GM06990 (cell line): ENCODE data around the gene CDH4.

Experiments used
- DNase-seq: peaks from one replicate; pipeline ENCODE4 v3.0.0-alpha.2; 2011; ENCODE audit not compliant: insufficient read length; ENCODE audit errors: extremely low read depth
- H3K27me3 ChIP-seq: replicated peaks from 2 replicates; pipeline ENCODE4 v1.6.0; 2011; ENCODE audit warnings: low read length; ENCODE audit not compliant: control insufficient read depth, insufficient read depth
- H3K36me3 ChIP-seq: 2 replicates; pipeline ENCODE4 v1.5.1; 2011; ENCODE audit warnings: low read length; ENCODE audit not compliant: control insufficient read depth, insufficient read depth
- H3K4me3 ChIP-seq: replicated peaks from 2 replicates; pipeline ENCODE4 v1.5.1; 2011; ENCODE audit warnings: low read depth, mild to moderate bottlenecking, control low read depth, low read length
- TF ChIP-seq, protein P1 (sequence below): IDR thresholded peaks from 2 replicates; pipeline ENCODE4 v1.5.1; 2011; ENCODE audit warnings: low read length, control low read depth, mild to moderate bottlenecking, inconsistent platforms; ENCODE audit not compliant: insufficient read depth, poor library complexity, severe bottlenecking

CDH4 gene

DNA sequence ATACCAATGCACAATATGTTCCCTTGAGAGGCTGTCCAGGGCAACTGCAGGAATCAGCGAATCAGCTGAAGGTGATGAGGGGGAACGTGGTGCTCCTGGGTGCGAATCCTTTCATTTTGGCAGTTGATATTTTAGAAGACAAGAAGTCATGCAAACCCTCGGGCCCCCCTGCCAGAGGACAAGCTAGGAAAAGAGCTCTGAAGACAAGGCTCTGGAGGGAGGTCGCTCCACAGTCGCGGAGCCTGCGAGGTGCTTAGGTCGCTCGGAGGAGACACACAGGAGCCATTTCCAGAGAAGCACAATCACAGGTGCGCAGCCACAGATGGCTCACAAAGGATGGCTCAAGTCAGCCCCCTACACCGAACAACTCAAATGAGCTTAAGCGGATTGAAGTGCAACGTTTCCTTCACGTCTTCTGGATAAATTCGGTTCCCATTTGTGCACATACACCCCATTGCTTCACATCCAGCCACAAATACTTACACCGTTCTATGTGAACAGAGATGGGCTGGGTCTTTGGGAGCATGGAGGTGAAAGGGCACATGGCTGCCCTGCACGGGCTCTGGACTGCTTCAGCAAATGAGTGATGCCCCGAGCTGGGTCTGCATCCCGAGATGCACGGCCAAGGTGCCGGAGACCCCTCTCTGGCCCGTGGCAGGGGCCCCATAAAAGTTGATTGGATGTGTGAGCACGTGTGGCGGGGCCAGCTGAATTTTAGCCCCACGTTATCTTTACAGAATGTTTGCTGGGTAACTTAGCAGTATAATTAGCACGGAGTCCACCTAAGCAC lies 527.3 kb downstream of the CDH4 start:
- no peak overlapping the region for H3K4me3 ChIP-seq
- H3K27me3 ChIP-seq = no peaks in the 10 kb centered on the region
- DNase-seq = no peak
- TF ChIP-seq, protein P1, sequence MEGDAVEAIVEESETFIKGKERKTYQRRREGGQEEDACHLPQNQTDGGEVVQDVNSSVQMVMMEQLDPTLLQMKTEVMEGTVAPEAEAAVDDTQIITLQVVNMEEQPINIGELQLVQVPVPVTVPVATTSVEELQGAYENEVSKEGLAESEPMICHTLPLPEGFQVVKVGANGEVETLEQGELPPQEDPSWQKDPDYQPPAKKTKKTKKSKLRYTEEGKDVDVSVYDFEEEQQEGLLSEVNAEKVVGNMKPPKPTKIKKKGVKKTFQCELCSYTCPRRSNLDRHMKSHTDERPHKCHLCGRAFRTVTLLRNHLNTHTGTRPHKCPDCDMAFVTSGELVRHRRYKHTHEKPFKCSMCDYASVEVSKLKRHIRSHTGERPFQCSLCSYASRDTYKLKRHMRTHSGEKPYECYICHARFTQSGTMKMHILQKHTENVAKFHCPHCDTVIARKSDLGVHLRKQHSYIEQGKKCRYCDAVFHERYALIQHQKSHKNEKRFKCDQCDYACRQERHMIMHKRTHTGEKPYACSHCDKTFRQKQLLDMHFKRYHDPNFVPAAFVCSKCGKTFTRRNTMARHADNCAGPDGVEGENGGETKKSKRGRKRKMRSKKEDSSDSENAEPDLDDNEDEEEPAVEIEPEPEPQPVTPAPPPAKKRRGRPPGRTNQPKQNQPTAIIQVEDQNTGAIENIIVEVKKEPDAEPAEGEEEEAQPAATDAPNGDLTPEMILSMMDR = no peak
- no peaks in the 10 kb centered on the region for H3K36me3 ChIP-seq

DNA sequence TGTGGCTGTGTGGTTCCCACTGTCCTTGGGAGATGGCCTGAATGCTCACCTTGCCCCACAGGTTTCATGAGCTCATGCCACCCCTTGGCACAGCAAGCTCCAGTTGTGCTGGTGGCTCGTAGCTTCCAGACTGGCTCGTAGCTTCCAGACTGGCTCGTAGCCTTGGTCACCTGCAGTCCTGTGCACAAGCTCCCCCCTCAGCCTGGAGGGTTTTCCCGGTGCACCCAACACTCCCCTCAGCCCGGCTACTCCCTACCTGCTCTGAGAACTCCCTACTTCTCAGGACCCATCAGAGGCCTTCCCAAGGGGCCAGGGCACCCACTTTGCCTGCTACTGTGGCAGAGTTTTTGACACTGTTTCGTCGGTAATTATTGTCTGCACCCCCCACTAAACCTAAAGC lies 528.0 kb downstream of the CDH4 start:
- H3K27me3 ChIP-seq = no peaks in the 10 kb centered on the region
- DNase-seq = no peak
- no peak overlapping the region for H3K4me3 ChIP-seq
- H3K36me3 ChIP-seq = no peaks in the 10 kb centered on the region
- TF ChIP-seq, protein P1 = no peak

DNA sequence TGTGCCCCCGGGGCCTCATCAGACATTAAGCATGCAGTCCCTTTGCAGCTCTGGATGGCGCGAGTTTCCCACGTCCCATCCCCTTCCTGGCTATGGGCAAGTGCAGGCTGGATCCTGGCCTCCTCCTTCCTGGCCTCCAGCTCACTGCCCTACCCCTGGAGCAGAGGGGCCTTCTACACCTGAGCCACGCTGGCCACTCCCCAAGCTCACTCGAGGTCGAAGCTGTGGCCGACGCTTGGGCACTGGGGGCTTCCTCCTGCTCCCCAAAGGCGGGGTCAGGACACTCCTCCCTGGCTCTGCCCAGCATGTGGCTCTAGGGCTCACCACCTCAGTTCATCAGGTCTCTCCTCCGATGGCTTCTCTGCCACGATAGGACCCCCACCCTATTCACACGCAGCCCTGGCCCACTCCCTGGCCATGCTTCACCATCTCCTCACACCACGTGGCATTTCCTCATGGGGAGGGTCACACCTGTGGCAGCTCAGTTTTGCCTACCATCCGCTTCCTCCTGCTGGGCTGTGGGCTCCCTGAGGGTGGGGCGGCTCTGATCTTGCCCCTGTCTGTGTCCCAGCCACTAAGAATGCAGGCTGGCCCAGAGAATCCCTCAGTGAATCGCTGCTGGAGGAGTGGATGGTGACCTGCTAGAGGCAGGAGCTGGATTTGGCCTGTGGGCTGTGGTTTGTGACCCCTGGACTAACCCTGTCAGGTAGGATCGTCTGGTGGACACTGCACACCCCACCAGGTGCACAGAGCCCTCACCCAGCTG lies 532.9 kb downstream of the CDH4 start:
- H3K4me3 ChIP-seq = no peak overlapping the region
- no peak for DNase-seq
- H3K36me3 ChIP-seq = no peaks in the 10 kb centered on the region
- H3K27me3 ChIP-seq = no peaks in the 10 kb centered on the region
- TF ChIP-seq, protein P1 = no peak

DNA sequence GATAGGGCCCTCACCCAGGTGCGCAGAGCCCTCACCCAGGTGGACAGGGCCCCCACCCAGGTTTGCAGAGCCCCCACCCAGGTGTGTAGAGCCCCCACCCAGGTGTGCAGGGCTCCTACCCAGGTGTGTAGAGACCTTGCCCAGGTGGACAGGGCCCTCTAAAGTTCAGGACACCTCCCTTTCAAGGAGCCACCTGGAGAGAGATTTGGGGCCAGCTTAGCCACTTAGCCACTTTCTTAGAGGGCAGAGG lies 533.4 kb downstream of the CDH4 start:
- H3K36me3 ChIP-seq = no peaks in the 10 kb centered on the region
- TF ChIP-seq, protein P1 = no peak
- no peak for DNase-seq
- no peak overlapping the region for H3K4me3 ChIP-seq
- no peaks in the 10 kb centered on the region for H3K27me3 ChIP-seq

DNA sequence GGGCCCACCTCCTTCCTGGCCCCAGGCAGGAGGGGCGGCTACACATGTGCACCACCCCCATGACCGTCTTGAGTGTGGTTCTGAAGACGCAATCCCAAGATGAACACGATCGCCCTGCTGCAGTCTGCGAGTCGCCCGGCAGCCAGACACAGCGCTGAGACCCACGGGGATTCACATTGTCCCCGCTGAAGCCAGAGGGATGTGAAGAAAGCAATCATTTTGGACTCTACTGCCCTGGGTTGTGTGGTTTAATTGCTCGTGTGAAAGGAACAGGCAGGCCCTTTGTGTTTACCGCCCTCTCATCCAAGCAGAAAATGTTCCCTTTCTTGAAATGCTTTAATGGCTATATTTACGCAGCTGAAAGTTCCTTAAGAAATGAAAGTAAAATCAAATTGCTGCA lies 534.2 kb downstream of the CDH4 start:
- DNase-seq = no peak
- Histone ChIP-seq H3K36me3 (no peaks in the 10 kb centered on the region), H3K27me3 (no peaks in the 10 kb centered on the region), H3K4me3 (no peak overlapping the region)
- TF ChIP-seq, protein P1 = no peak

DNA sequence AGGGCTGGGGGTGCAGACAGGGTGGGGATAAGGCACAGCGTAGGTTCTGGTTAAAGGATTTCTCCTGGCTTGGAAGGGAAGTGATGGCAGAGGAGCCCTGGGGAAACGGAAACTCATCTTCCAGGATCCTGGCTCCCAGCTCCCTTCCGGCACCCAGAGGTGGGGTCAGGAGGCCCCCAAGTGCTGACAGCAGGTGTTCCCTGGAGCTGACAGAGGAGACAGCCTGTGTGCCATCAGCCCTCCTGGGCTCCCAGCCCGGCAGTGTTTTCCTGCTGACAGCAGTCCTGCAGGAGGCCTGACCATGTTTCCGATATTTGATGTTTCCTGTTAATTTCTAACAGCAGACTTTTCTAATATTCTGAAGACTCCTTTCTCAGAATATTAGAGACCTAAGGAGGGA lies 536.3 kb downstream of the CDH4 start:
- H3K4me3 ChIP-seq = no peak overlapping the region
- H3K36me3 ChIP-seq = no peaks in the 10 kb centered on the region
- no peaks in the 10 kb centered on the region for H3K27me3 ChIP-seq
- TF ChIP-seq, protein P1 = no peak
- DNase-seq = no peak
